KBM-7 (cell line): Measurements from ENCODE around the gene TXNRD2.
A peak's percentile ranks its signal among the peaks of the same experiment; 100 is the strongest.
"Not testable (repeated sequence)": the region's sequence is repeated elsewhere in the genome, so short reads cannot be mapped to it uniquely, and the experiment has no call there.

Experiments
- DNase-seq: peaks from one replicate; pipeline ENCODE4 v3.0.0-alpha.2; 2015
- in situ Hi-C: fragments of 300-500 bp; cut with MboI; formaldehyde crosslinking; loops from 2 replicates; pipeline ENCODE4 v1.14.3; 2020; ENCODE audit warnings: low sequenced_read_pairs, low pct_unique_long_range_greater_than_20kb, mixed read lengths

Gene TXNRD2

GRCh38 chr22:19958083-19959042 is 16.7 kb upstream of the TXNRD2 start:
- in situ Hi-C loops, result no loop called here
- DNase-seq, result no peak

GRCh38 chr22:19957445-19957844 is 15.8 kb upstream of the TXNRD2 start:
- DNase-seq, result no peak
- in situ Hi-C loops, result no loop called here

- DNase-seq, result no peak
- in situ Hi-C loops, result no loop called here
Observed at GRCh38 chr22:19955241-19956128, 13.9 kb upstream of the TXNRD2 start.

- in situ Hi-C loops, result no loop called here
- no peak for DNase-seq
Observed at GRCh38 chr22:19951346-19951745, 9.7 kb upstream of the TXNRD2 start.

- in situ Hi-C loops, result no loop called here
- no peak for DNase-seq
Observed at GRCh38 chr22:19948057-19948760, 6.6 kb upstream of the TXNRD2 start.

GRCh38 chr22:19943082-19944026 is 1.7 kb upstream of the TXNRD2 start:
- DNase-seq, result peak; percentile 82
- in situ Hi-C loops, result no loop called here

DNA sequence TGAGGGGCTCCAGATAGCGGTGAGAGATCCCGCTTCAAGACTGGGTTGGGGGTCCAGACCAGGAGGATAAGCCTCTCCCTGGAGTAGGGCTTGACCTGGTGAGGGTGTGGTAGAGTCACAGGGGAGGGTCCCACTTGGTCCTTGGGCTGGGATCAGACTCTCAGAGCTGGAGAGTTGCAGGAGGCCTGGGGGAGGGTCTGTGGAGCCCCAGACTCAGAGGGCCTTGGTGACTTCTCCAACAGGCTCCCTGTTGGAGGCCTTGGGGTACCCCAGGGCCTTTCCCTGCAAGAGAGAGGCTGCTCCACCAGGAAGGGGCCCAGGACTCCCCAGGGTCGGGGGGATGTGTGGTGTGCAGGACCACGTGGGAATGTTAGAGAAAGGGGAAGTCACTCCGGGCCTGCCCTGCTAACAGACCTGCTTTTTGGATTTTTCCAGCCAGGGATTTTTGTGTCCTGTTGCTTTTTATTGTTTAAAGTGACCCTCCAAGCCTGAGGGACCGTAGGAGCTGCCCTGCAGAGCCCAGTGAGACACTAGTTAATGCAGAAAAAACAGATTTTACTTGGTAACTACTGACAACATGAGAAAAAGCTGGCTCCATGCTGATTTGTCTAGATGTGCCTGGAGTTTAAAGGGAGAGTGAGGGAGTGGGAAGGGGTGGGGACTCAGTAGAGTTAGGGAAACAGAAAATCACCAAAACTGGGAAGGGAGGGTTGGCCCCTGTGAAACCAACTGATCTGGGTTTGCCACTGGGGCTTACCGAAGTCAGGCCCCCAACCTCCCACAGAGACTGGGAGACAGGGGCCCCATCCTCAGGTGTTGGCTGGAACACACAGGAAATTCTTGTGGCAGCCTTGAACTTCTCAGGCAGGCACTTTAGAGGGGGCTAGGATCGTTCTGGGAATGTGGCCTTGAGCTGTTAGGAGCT is 801 bp upstream of the TXNRD2 start:
- peak; percentile 81 for DNase-seq
- in situ Hi-C loops, result no loop called here

GRCh38 chr22:19940536-19941364 is 868 bp downstream of the TXNRD2 start:
- in situ Hi-C loops, result no loop called here
- DNase-seq, result peak; percentile 26

DNA sequence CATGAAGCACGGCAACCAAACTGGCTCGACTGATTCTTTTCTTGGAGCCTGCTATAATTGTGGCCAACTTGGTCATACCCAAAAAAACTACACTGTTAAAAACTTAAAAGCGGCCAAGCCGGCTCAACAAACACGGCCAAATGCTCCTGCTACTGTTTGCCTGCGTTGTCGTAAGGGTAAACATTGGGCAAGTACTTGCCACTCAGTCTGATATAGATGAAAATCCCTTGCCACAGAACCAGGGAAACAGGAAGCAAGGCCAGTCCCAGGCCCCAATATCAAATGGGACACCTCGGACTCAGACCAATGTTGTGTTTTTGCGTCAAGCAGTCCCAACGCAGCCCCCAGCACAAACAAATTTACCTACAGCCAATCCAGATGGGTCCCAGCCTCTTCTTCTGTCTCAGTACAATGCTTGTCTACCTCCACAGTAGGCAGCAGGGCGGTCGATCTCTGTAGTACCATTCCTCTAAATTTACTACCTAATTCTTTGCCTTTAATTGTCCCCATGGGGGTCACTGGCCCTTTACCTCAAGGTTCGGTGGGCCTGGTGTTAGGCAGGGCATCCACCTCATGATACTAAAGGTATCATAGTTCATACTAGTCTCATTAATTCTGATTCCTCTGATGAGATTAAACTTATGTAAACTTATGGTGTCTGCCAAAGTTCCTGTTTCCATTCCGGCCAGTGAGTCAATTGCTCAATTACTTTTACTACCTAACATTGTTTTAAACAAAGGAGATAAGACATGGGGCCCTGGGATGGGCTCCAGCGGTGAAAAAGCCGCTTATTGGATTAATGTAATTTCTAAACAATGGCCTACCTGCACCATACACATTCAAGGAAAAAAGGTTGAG is 3.8 kb downstream of the TXNRD2 start:
- in situ Hi-C loops, result no loop called here
- no peak for DNase-seq

GRCh38 chr22:19936513-19936912 is 5.1 kb downstream of the TXNRD2 start:
- in situ Hi-C loops, result no loop called here
- DNase-seq, result no peak

DNA sequence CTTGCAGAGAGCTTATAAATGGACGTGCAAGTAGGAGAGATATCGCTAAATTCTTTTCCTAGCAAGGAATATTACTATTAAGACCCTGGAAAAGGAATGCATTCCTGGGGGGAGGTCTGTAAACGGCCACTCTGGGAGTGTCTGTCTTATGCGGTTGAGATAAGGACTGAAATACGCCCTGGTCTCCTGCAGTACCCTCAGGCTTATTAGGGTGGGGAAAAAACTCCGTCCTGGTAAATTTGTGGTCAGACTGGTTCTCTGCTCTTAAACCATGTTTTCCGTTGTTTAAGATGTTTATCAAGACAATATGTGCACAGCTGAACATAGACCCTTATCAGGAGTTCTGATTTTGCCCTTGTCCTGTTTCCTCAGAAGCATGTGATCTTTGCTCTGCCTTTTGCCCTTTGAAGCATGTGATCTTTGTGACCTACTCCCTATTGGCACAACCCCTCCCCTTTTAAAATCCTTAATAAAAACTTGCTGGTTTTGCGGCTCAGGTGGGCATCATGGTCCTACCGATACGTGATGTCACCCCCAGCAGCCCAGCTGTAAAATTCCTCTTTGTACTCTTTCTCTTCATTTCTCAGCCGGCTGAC is 6.4 kb downstream of the TXNRD2 start:
- DNase-seq, in situ Hi-C loops: not testable (repeated sequence)

- no peak for DNase-seq
- in situ Hi-C loops, result no loop called here
Observed at GRCh38 chr22:19933341-19934241, 8.0 kb downstream of the TXNRD2 start.

GRCh38 chr22:19932367-19933206 is 9.0 kb downstream of the TXNRD2 start:
- in situ Hi-C loops, result no loop called here
- no peak for DNase-seq

DNA sequence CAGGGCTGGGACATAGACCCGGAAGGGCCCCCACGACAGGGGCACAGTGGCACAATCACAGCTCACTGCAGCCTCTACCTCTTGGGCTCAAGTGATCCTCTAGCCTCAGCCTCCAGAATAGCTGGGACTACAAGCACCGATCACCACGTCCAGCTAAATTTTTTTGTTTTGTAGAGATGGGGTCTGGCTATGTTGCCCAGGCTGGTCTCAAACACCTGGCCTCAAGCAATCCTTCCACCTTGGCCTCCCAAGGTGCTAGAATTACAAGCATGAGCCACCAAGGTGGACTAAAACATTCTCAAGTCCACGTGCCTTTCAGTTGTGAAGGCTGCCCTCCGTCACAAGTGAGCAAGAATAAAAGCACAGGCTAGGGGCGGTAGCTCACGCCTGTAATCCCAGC is 10.1 kb downstream of the TXNRD2 start:
- in situ Hi-C loops, result no loop called here

More for the DNA sequence above, 10.1 kb downstream of the TXNRD2 start:
- DNase-seq, result no peak
